Ovary (tissue), 9 donors: Measurements from ENCODE around the gene SH3BP4. TPM values are rescaled to one million over a fixed set of nuclear protein-coding genes. Genes with fewer than 3 reads are reported as not detected.

Source experiments
- DNase-seq, 5 donors: peaks; one replicate each; pipeline ENCODE4 v3.0.0-alpha.2; 2019 to 2020
- H3K27ac ChIP-seq, 2 donors: fragments of 200-600 bp; one replicate each; pipeline versions ENCODE4 v1.5.1 to v1.8.0; 2019 to 2022
- H3K27me3 ChIP-seq: fragments of 200-600 bp; one replicate; pipeline ENCODE4 v1.8.0; 2022
- H3K36me3 ChIP-seq: fragments of 200-600 bp; sonication (generic); one replicate; pipeline ENCODE4 v1.5.1; 2019
- H3K4me1 ChIP-seq: one replicate; pipeline ENCODE4 v1.8.1; 2013; ENCODE audit warnings: mild to moderate bottlenecking, moderate library complexity; ENCODE audit not compliant: insufficient read depth
- H3K4me3 ChIP-seq: fragments of 200-600 bp; sonication (generic); one replicate; pipeline ENCODE4 v1.5.1; 2017
- H3K9me3 ChIP-seq, 2 donors: fragments of 200-600 bp in 1 of 2; sonication (generic) in 1 of 2; one replicate each; pipeline versions ENCODE4 v1.5.1 to v1.8.1; 2013 to 2019; ENCODE audit warnings: mild to moderate bottlenecking in 1 of 2, moderate library complexity in 1 of 2
- EP300 ChIP-seq: sonication (generic); formaldehyde crosslinking; IDR thresholded peaks from one replicate; pipeline ENCODE4 v1.6.1; 2017; ENCODE audit warnings: antibody characterized with exemption
- POLR2A ChIP-seq: fragments of 450-650 bp; IDR thresholded peaks from one replicate; pipeline ENCODE4 v1.6.1; 2017; ENCODE audit warnings: antibody characterized with exemption, mild to moderate bottlenecking, moderate library complexity
- WGBS, 3 donors: extraction: QIAGEN DNeasy Blood & Tissue Kit in 1 of 3; methylation state at CpG; one replicate each; pipeline versions ENCODE4 v1.1.5 to v1.1.7; 2013 to 2017; 5-methylcytosine and 5-hydroxymethylcytosine counted together
- intact Hi-C, 4 donors: fragments of 100-400 bp; cut with DNase I; formaldehyde crosslinking; loops; one replicate each; pipeline versions ENCODE4 v1.11.0 to v1.15.1; 2022 to 2023
- polyA plus RNA-seq, 2 donors: library from polyadenylated mRNA; stranded (reverse); fragments of 200-250 nt in 1 of 2; fragments of 350-450 nt in 1 of 2; fragmentation: Illumina TruSeq in 1 of 2; extraction: RNeasy Lipid Tissue Mini Kit (QIAGEN cat#74804) in 1 of 2; gene quantifications; one replicate each; pipeline ENCODE4 v1.2.3, GENCODE V29; 2013 to 2014
- total RNA-seq, 7 donors: library from RNA; depleted of rRNA in 2 of 7; stranded (reverse); fragments of >200 nt in 2 of 7; fragmentation: NEBNext Ultra II Directional in 3 of 7; extraction: Animal tissue kit (Norgen Biotek cat#: 25700) in 3 of 7; gene quantifications; one replicate each; pipeline versions ENCODE4 v1.1.0 to v1.2.4, GENCODE V29; 2016 to 2023
- TF ChIP-seq, protein P1 (sequence below), 3 donors: fragments of 450-650 bp in 2 of 3; fragments of 200-600 bp in 1 of 3; IDR thresholded peaks; one replicate each; pipeline versions ENCODE4 v1.5.1 to v1.8.0; 2016 to 2022; ENCODE audit warnings: antibody characterized with exemption in 3 of 3, mild to moderate bottlenecking in 1 of 3
- donor health status: DM: no; HTN: no; CAD: no; lungs with moderate emphysema.
- donor health status: DM: no; HTN: no; CAD: no.
- donor health status: Bipolar disorder and iron deficiency.
- donor health status: DM: yes; HTN: yes; CAD: no.
- donor health status: DM: no; HTN: no; CAD: no.
- donor health status: DM: yes; HTN: yes; CAD: no.

The SH3BP4 gene
- total and polyA plus RNA-seq, 9 donors = 20.3 to 44.9 (median 36.9) TPM

DNA sequence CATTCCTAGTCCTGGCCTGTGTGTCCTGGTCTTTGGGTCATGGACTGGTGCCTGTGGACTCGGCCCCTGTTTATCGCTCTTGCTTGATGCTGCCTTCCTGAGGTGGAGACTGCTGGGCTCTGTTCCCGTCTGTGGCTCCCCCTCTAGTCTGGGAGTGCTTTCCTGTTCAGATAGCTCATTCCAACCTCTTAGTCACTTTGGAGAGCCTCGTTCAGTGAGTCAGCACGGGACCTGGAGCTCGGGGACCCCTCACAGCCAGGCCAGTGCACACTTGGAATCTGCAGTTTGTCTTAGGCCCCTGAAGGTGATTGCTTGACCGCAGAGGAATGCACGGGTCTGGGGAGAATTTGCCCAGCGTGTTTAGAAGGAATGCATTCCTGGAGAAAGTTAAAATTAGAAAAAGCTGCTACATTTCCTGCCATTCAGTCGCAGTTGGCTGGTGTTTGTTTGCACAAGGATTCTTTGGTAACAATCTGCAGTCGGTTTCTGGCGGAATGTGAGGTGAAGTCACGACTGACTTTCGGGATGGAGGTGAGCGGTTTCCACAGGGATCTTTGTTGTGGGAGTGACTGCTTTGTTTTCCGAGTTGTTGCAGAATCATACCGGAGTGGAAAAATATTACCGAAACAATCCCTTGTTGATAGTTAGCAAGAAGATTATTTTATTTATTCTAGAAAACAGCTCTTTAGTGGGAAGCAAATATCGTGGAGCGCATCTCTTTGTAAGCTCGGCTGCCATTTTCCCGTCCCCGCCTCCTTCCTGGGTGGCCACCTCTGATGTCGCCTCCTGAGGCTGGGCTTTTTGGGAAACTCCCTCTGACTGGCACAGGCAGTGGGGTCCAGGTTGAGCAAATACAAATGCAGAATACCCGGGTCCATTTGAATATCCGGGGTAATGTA lies 29.6 kb downstream of the SH3BP4 start:
- Histone ChIP-seq H3K4me3 (peak overlapping the region; percentile 18), H3K27ac (peak overlapping the region in 1 of 2 donors; percentile 20), H3K9me3 (no peaks in the 10 kb centered on the region), H3K4me1 (peaks cover 27% of the 10 kb centered on the region), H3K27me3 (no peaks in the 10 kb centered on the region), H3K36me3 (no peaks in the 10 kb centered on the region)
- 4 to 12% (median 7%) methylated on average over 26 of the region's 26 CpGs for WGBS, 3 donors
- DNase-seq = peak; percentile 48 to 72 (median 63)
- intact Hi-C loops = no loop called here
- TF ChIP-seq EP300 = no peak
- TF ChIP-seq, protein P1, sequence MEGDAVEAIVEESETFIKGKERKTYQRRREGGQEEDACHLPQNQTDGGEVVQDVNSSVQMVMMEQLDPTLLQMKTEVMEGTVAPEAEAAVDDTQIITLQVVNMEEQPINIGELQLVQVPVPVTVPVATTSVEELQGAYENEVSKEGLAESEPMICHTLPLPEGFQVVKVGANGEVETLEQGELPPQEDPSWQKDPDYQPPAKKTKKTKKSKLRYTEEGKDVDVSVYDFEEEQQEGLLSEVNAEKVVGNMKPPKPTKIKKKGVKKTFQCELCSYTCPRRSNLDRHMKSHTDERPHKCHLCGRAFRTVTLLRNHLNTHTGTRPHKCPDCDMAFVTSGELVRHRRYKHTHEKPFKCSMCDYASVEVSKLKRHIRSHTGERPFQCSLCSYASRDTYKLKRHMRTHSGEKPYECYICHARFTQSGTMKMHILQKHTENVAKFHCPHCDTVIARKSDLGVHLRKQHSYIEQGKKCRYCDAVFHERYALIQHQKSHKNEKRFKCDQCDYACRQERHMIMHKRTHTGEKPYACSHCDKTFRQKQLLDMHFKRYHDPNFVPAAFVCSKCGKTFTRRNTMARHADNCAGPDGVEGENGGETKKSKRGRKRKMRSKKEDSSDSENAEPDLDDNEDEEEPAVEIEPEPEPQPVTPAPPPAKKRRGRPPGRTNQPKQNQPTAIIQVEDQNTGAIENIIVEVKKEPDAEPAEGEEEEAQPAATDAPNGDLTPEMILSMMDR (IDR thresholded peaks at IDR 0.05) = no peak

DNA sequence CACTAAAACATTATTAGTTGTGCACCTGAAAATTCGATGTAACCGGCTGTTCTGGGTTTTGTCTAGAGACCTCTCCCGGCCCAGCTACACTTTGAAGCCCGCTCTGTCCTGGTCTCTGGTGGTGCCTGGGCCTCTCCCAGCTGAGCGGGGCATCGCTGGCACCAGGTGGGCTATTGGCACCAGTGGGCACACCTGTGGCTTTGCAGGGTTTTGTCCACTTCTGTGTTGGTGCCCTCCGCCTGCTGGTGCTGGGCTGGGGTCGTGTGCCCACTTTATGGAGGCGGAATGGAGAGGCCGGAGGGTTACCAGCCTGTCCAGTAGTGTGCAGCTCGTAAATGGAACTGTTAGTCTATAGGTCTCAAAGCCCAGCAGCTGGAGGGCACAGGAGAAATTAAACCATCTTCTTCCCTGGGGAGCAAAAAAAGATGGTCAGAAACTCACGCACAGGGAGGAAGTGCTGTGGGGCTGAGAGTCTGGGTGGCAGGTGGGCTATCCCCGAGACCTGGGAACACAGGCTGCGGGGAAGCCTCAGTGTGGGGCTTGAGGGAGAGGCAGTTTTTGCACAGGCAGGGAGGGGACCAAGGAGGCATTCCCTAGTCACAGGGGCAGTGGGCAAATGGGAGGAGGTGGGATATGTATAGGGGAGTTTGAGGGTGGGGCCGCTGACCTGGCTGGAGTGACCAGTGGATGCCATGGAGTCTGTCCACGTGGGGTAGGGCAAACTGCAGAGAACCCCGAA lies 30.4 kb downstream of the SH3BP4 start:
- Histone ChIP-seq H3K9me3 (no peaks in the 10 kb centered on the region), H3K27me3 (no peaks in the 10 kb centered on the region), H3K27ac (no peak overlapping the region), H3K36me3 (no peaks in the 10 kb centered on the region), H3K4me1 (peaks cover 26% of the 10 kb centered on the region), H3K4me3 (no peak overlapping the region)
- WGBS, 3 donors = 81 to 84% (median 83%) methylated on average over 17 of the region's 17 CpGs
- intact Hi-C loops = no loop called here
- no peak for TF ChIP-seq EP300
- DNase-seq = no peak

DNA sequence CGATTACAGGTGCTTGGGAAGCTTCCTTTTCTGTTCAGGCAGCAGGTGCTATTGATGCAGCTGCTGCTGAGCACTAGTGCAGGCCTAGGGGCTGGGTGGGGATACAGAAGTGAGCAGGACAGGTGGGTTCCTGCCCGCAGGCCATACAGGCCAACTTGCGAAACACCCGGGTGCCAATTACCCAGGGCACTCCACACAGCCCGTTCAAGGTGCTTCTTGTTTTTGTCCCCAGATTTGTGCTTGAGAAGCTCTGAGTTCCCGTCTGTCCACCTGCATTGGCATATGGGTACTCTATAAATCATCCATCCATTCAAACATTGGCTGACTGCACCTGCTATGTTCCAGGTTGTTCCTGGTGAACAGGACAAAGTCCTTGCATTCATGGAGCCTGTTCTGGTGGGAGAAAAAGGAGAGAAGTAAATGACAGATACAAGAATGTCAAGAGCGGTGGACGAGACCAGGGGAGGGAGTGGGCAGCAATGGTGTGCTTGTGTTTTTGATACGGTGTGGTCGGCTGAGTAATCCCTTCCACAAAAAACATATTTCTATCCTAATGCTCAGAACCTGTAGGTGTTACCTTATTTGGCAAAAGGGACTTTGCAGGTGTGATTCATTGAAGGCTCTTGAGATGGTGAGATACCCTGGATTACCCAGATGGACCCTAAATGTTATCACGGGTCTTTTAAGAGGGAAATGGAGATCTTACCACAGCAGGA lies 31.4 kb downstream of the SH3BP4 start:
- no peaks in the 10 kb centered on the region for H3K9me3 ChIP-seq
- TF ChIP-seq EP300 = no peak
- TF ChIP-seq POLR2A = no peak
- TF ChIP-seq, protein P1 (IDR thresholded peaks at IDR 0.05) = no peak
- 86 to 88% (median 87%) methylated on average over 11 of the region's 11 CpGs for WGBS, 3 donors
- H3K4me3 ChIP-seq = no peak overlapping the region
- H3K27me3 ChIP-seq = no peaks in the 10 kb centered on the region
- peaks cover 24% of the 10 kb centered on the region for H3K4me1 ChIP-seq
- intact Hi-C loops = no loop called here
- no peaks in the 10 kb centered on the region for H3K36me3 ChIP-seq
- no peak overlapping the region for H3K27ac ChIP-seq
- DNase-seq = no peak

DNA sequence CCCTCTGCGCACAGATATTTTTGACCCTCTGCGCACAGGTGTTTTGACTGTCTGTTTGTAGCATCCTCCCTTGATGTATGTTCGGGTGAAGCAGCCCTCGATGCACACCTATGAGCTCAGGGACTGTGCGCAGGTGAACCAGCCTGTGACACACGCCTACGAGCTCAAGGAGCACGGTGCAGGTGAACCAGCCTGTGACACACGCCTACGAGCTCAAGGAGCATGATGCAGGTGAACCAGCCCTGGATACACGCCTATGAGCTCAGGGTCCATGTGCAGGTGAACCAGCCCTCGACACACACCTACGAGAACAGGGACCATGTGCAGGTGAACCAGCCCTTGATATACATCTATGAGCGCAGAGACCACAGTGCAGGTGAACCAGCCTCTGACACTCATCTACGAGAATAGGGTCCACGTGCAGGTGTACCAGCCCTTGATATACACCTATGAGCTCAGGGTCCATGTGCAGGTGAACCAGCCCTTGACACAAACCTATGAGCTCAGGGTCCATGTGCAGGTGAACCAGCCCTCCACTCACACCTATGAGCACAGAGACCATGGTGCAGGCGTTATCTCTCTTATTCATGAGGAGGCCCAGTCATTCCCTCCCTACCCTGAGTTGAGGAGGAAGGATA lies 33.9 kb downstream of the SH3BP4 start:
- H3K4me3 ChIP-seq = no peak overlapping the region
- no peaks in the 10 kb centered on the region for H3K27me3 ChIP-seq
- no peaks in the 10 kb centered on the region for H3K36me3 ChIP-seq
- no peak overlapping the region for H3K27ac ChIP-seq
- intact Hi-C loops = no loop called here
- H3K4me1 ChIP-seq = peaks cover 12% of the 10 kb centered on the region
- TF ChIP-seq EP300 (no peak), POLR2A (no peak)
- TF ChIP-seq, protein P1 (IDR thresholded peaks at IDR 0.05) = no peak
- no peak for DNase-seq
- WGBS, 3 donors = 94 to 96% (median 96%) methylated on average over 17 of the region's 17 CpGs
- H3K9me3 ChIP-seq = no peaks in the 10 kb centered on the region
